ENCODE measurements around the gene PPP1R16B.
"Not testable (repeated sequence)": the region's sequence is repeated elsewhere in the genome, so short reads cannot be mapped to it uniquely, and the experiment has no call there.

Gene PPP1R16B

GRCh38 chr20:38935285-38935684 lies 129.8 kb downstream of the PPP1R16B start:
- no peak for DNase-seq (ENCODE audit: low spot score)

GRCh38 chr20:38935967-38936407 lies 130.5 kb downstream of the PPP1R16B start:
- DNase-seq (ENCODE audit: low spot score), result no peak

GRCh38 chr20:38937000-38937399 lies 131.5 kb downstream of the PPP1R16B start:
- DNase-seq (ENCODE audit: low spot score), result no peak

- DNase-seq (ENCODE audit: low spot score), result no peak
Observed at GRCh38 chr20:38937978-38938473, 132.5 kb downstream of the PPP1R16B start.

- no peak for DNase-seq (ENCODE audit: low spot score)
Observed at GRCh38 chr20:38939686-38940085, 134.2 kb downstream of the PPP1R16B start.

- DNase-seq (ENCODE audit: low spot score), result no peak
Observed at GRCh38 chr20:38940644-38941043, 135.1 kb downstream of the PPP1R16B start.

GRCh38 chr20:38941726-38942389 lies 136.4 kb downstream of the PPP1R16B start:
- DNase-seq (ENCODE audit: low spot score), result no peak

- no peak for DNase-seq (ENCODE audit: low spot score)
Observed at GRCh38 chr20:38945012-38945411, 139.5 kb downstream of the PPP1R16B start.

GRCh38 chr20:38946836-38947235 lies 141.3 kb downstream of the PPP1R16B start:
- no peak for DNase-seq (ENCODE audit: low spot score)

GRCh38 chr20:38947931-38948362 lies 142.4 kb downstream of the PPP1R16B start:
- DNase-seq (ENCODE audit: low spot score), result no peak

- DNase-seq (ENCODE audit: low spot score), result no peak
Observed at GRCh38 chr20:38950254-38950653, 144.8 kb downstream of the PPP1R16B start.

GRCh38 chr20:38951611-38952010 lies 146.1 kb downstream of the PPP1R16B start:
- DNase-seq (ENCODE audit: low spot score), result no peak

- DNase-seq (ENCODE audit: low spot score), result no peak
Observed at GRCh38 chr20:38952153-38952552, 146.7 kb downstream of the PPP1R16B start.

- no peak for DNase-seq (ENCODE audit: low spot score)
Observed at GRCh38 chr20:38953630-38954340, 148.3 kb downstream of the PPP1R16B start.

- no peak for DNase-seq (ENCODE audit: low spot score)
Observed at GRCh38 chr20:38957235-38957876, 151.9 kb downstream of the PPP1R16B start.

- DNase-seq (ENCODE audit: low spot score), result no peak
Observed at GRCh38 chr20:38957915-38958485, 152.5 kb downstream of the PPP1R16B start.

- DNase-seq (ENCODE audit: low spot score), result not testable (repeated sequence)
Observed at GRCh38 chr20:38960187-38960687, 154.7 kb downstream of the PPP1R16B start.

- DNase-seq (ENCODE audit: low spot score), result no peak
Observed at GRCh38 chr20:38961530-38962043, 156.1 kb downstream of the PPP1R16B start.

- DNase-seq (ENCODE audit: low spot score), result peak; percentile 99
Observed at GRCh38 chr20:38962044-38962927, 156.8 kb downstream of the PPP1R16B start, which contains the start of gene DHX35. Gene DHX35 (plus strand): TSS chr20:38962344. CDS start chr20:38962368, 24 bp downstream.

GRCh38 chr20:38962928-38963401 lies 157.5 kb downstream of the PPP1R16B start:
- DNase-seq (ENCODE audit: low spot score), result no peak

- DNase-seq (ENCODE audit: low spot score), result no peak
Observed at GRCh38 chr20:38963745-38964144, 158.2 kb downstream of the PPP1R16B start.
